HCT116 (cell line): ENCODE measurements around the gene TP53. TPM values are rescaled to one million over a fixed set of nuclear protein-coding genes. Genes with fewer than 3 reads are reported as not detected.

ENCODE experiments used
- ATAC-seq: fragments of 200-7000 bp; cut with Tn5 transposase; 2 replicates; pipeline ENCODE4 v1.9.1; 2020; ENCODE audit warnings: mild to moderate bottlenecking, moderate library complexity
- BruUV-seq: library from RNA; stranded (reverse); fragments of 400-500 nt; replicated peaks from 2 replicates; lab custom pipeline; 2021; lab: Mats Ljungman, UMichigan
- CTCF ChIA-PET: fragments of 300-600 bp; sonication (Branson Sonifier 250); formaldehyde crosslinking; loops from one replicate; lab custom pipeline; 2021; ENCODE audit warnings: antibody characterized with exemption; lab: Charles Lee
- POLR2A ChIA-PET: fragments of 300-600, 350-600 bp; sonication (Branson Sonifier 250); formaldehyde crosslinking; loops from one replicate; lab custom pipeline; 2021; ENCODE audit warnings: antibody characterized with exemption; lab: Charles Lee
- RAD21 ChIA-PET, 2 experiments: fragments of 300-600 bp; sonication (Branson Sonifier 250); formaldehyde crosslinking; loops; one replicate each; lab custom pipeline; 2023; ENCODE audit warnings: low total read pairs in 2 of 2; ENCODE audit not compliant: uncharacterized antibody in 2 of 2, unreplicated experiment in 2 of 2, low non-redundant PET in 1 of 2; lab: Charles Lee
- DNase-seq: peaks from one replicate; pipeline ENCODE4 v3.0.0-alpha.2; 2010; ENCODE audit warnings: low read depth, low spot score
- H2AFZ ChIP-seq: fragments of 200-600 bp; shearing (Covaris generic), sonication (generic); 2 replicates; pipeline ENCODE4 v1.6.1; 2017; ENCODE audit warnings: low read depth, mixed run types, mixed read lengths, antibody characterized with exemption, low read length; ENCODE audit not compliant: poor library complexity, severe bottlenecking
- H3K27ac ChIP-seq: 2 replicates; pipeline ENCODE4 v1.5.1; 2012; ENCODE audit warnings: low read depth, low read length
- H3K27me3 ChIP-seq: fragments of 200-600 bp; sonication (generic); 2 replicates; pipeline ENCODE4 v1.6.1; 2016; ENCODE audit warnings: mixed run types, low read length, mixed read lengths; ENCODE audit not compliant: insufficient read depth
- H3K36me3 ChIP-seq, 2 experiments: fragments of 200-500 bp in 1 of 2; fragments of 200-600 bp in 1 of 2; sonication (Bioruptor generic) in 1 of 2; sonication (generic) in 1 of 2; 2 replicates each; pipeline versions ENCODE4 v1.5.1 to v1.6.1; 2014 to 2016; ENCODE audit warnings: low read length in 2 of 2, inconsistent platforms in 1 of 2, mixed read lengths in 1 of 2, mixed run types in 1 of 2; ENCODE audit not compliant: insufficient read depth in 2 of 2, control insufficient read depth in 1 of 2
- H3K4me1 ChIP-seq, 2 experiments: fragments of 200-600 bp in 1 of 2; sonication (generic) in 1 of 2; 2 replicates each; pipeline versions ENCODE4 v1.5.1 to v1.6.1; 2012 to 2017; ENCODE audit warnings: low read length in 2 of 2, inconsistent platforms in 1 of 2, mild to moderate bottlenecking in 1 of 2, mixed read lengths in 1 of 2, mixed run types in 1 of 2, moderate library complexity in 1 of 2; ENCODE audit not compliant: insufficient read depth in 2 of 2, control insufficient read depth in 1 of 2
- H3K4me2 ChIP-seq: fragments of 200-600 bp; sonication (generic); 2 replicates; pipeline ENCODE4 v1.6.1; 2017; ENCODE audit warnings: mixed run types, low read length, mixed read lengths
- H3K4me3 ChIP-seq, 2 experiments: fragments of 200-600 bp in 1 of 2; sonication (generic) in 1 of 2; replicated peaks in 1 of 2; 2 replicates each; pipeline ENCODE4 v1.5.1; 2011 to 2016; ENCODE audit warnings: low read length in 2 of 2, control low read depth in 1 of 2, low read depth in 1 of 2, mild to moderate bottlenecking in 1 of 2, mixed read lengths in 1 of 2, mixed run types in 1 of 2
- H3K79me2 ChIP-seq: fragments of 200-600 bp; sonication (generic); 2 replicates; pipeline ENCODE4 v1.6.1; 2017; ENCODE audit warnings: mild to moderate bottlenecking, mixed run types, low read length, moderate library complexity, mixed read lengths; ENCODE audit not compliant: insufficient read depth
- H3K9ac ChIP-seq: fragments of 200-600 bp; sonication (generic); 2 replicates; pipeline ENCODE4 v1.6.1; 2016; ENCODE audit warnings: low read length, mixed read lengths
- H3K9me2 ChIP-seq: fragments of 200-600 bp; sonication (generic), shearing (Covaris generic); 2 replicates; pipeline ENCODE4 v1.6.1; 2017; ENCODE audit warnings: mixed run types, mild to moderate bottlenecking, moderate library complexity; ENCODE audit not compliant: insufficient read depth
- H3K9me3 ChIP-seq, 2 experiments: fragments of 200-500 bp in 1 of 2; fragments of 200-600 bp in 1 of 2; sonication (Bioruptor generic) in 1 of 2; sonication (generic) in 1 of 2; 2 replicates each; pipeline ENCODE4 v1.6.1; 2014 to 2017; ENCODE audit warnings: low read length in 2 of 2, mixed read lengths in 2 of 2, inconsistent platforms in 1 of 2, low read depth in 1 of 2, mild to moderate bottlenecking in 1 of 2, mixed run types in 1 of 2, moderate library complexity in 1 of 2; ENCODE audit not compliant: control insufficient read depth in 1 of 2, insufficient read depth in 1 of 2
- H4K20me1 ChIP-seq: fragments of 200-600 bp; sonication (generic), shearing (Covaris generic); 2 replicates; pipeline ENCODE4 v1.6.1; 2017; ENCODE audit warnings: mixed run types, mild to moderate bottlenecking, moderate library complexity; ENCODE audit not compliant: insufficient read depth
- ATF3 ChIP-seq: IDR thresholded peaks from 2 replicates; pipeline ENCODE4 v1.6.1; 2012
- CBX3 ChIP-seq: IDR thresholded peaks from 2 replicates; pipeline ENCODE4 v1.6.1; 2012; ENCODE audit warnings: low read depth
- CTCF ChIP-seq, 3 experiments: fragments of 200-600 bp in 1 of 3; sonication (generic) in 1 of 3; IDR thresholded peaks in 2 of 3; conservative IDR thresholded peaks in 1 of 3; 2 replicates each; pipeline ENCODE4 v1.5.1; 2012 to 2017; ENCODE audit warnings: low read depth in 2 of 3, low read length in 2 of 3, antibody characterized with exemption in 1 of 3, borderline replicate concordance in 1 of 3, control low read depth in 1 of 3, mild to moderate bottlenecking in 1 of 3, mixed read lengths in 1 of 3, mixed run types in 1 of 3, moderate library complexity in 1 of 3; ENCODE audit not compliant: insufficient read depth in 1 of 3
- EGR1 ChIP-seq: IDR thresholded peaks from 2 replicates; pipeline ENCODE4 v1.6.1; 2012; ENCODE audit warnings: low read depth
- EZH2 ChIP-seq: fragments of 200-600 bp; sonication (generic); IDR thresholded peaks from 2 replicates; pipeline ENCODE4 v1.6.1; 2017; ENCODE audit warnings: antibody characterized with exemption, mixed run types
- EZH2phosphoT487 ChIP-seq: fragments of 200-600 bp; IDR thresholded peaks from 2 replicates; pipeline ENCODE4 v1.6.1; 2018; ENCODE audit warnings: antibody characterized with exemption, borderline replicate concordance
- FOSL1 ChIP-seq: IDR thresholded peaks from 2 replicates; pipeline ENCODE4 v1.6.1; 2012; ENCODE audit warnings: low read depth
- JUND ChIP-seq: IDR thresholded peaks from 2 replicates; pipeline ENCODE4 v1.6.1; 2012
- MAX ChIP-seq: IDR thresholded peaks from 2 replicates; pipeline ENCODE4 v1.6.1; 2012
- POLR2AphosphoS5 ChIP-seq: IDR thresholded peaks from 2 replicates; pipeline ENCODE4 v1.6.1; 2011; ENCODE audit warnings: mild to moderate bottlenecking, low read depth, low read length, moderate library complexity
- SP1 ChIP-seq: IDR thresholded peaks from 2 replicates; pipeline ENCODE4 v1.6.1; 2012; ENCODE audit warnings: low read depth
- SRF ChIP-seq: IDR thresholded peaks from 2 replicates; pipeline ENCODE4 v1.6.1; 2012; ENCODE audit warnings: low read depth
- TCF7L2 ChIP-seq: IDR thresholded peaks from 2 replicates; pipeline ENCODE4 v1.7.0; 2011; ENCODE audit warnings: borderline replicate concordance, inconsistent platforms; ENCODE audit not compliant: insufficient read depth, insufficient read length; ENCODE audit errors: extremely low read depth
- YY1 ChIP-seq: IDR thresholded peaks from 2 replicates; pipeline ENCODE4 v1.6.1; 2011; ENCODE audit warnings: low read length, low read depth, moderate library complexity, mild to moderate bottlenecking; ENCODE audit not compliant: insufficient replicate concordance; ENCODE audit errors: extremely low read depth
- ZFX ChIP-seq: fragments of 450-650 bp; IDR thresholded peaks from 2 replicates; pipeline ENCODE4 v1.6.1; 2017
- ZNF274 ChIP-seq: fragments of 200-500 bp; sonication (Bioruptor generic); IDR thresholded peaks from 2 replicates; pipeline ENCODE4 v1.6.1; 2014; ENCODE audit warnings: mild to moderate bottlenecking, low read depth, low read length, inconsistent platforms
- intact Hi-C: fragments of 100-400 bp; cut with micrococcal nuclease; formaldehyde crosslinking; loops from 2 replicates; pipeline ENCODE4 v1.10.0; 2022
- total RNA-seq: library from RNA; stranded (reverse); gene quantifications from one replicate; pipeline ENCODE4 v1.2.1, GENCODE V29; 2021; ENCODE audit not compliant: unreplicated experiment

TP53 gene
- total RNA-seq, 1 experiment from 2014 or later, result 110 TPM

- H3K9me2 ChIP-seq, result no peaks in the 10 kb centered on the region
- H3K36me3 ChIP-seq, result peaks cover 3 to 9% of the 10 kb centered on the region in 2 experiments; a peak in 2 of 4 replicates
- ChIA-PET POLR2A (interaction anchor here (0.7 kb wide), 1 partner anchor 10 kb away, joined by 3 read pairs; no protein-coding TSS in a partner anchor), RAD21 (no interaction called here), CTCF (no interaction called here)
- no peaks in the 10 kb centered on the region for H3K27me3 ChIP-seq
- intact Hi-C loops, result no loop called here
- ATAC-seq (no peak), DNase-seq (no peak)
- H3K4me3 ChIP-seq, result no peak overlapping the region
- no peaks in the 10 kb centered on the region for H3K9me3 ChIP-seq
- no peaks in the 10 kb centered on the region for H4K20me1 ChIP-seq
- no peak overlapping the region for H3K9ac ChIP-seq
- TF ChIP-seq FOSL1 (no peak), CBX3 (no peak), JUND (no peak), TCF7L2 (no peak), EZH2phosphoT487 (no peak), EGR1 (no peak), YY1 (no peak), SRF (no peak), EZH2 (no peak)
- no peak overlapping the region for H3K27ac ChIP-seq
- peaks cover 0 to 10% of the 10 kb centered on the region in 2 experiments; a peak in 1 of 4 replicates for H3K4me1 ChIP-seq
- no TSS peak for BruUV-seq
- no peak overlapping the region for H2AFZ ChIP-seq
- H3K79me2 ChIP-seq, result no peaks in the 10 kb centered on the region
- H3K4me2 ChIP-seq, result no peak overlapping the region
Measured at GRCh38 chr17:7700510-7700909, 13.2 kb upstream of the TP53 start.

GRCh38 chr17:7697828-7698588 is 10.7 kb upstream of the TP53 start:
- ChIA-PET POLR2A (no interaction called here), RAD21 (no interaction called here)
- no TSS peak for BruUV-seq
- no peak overlapping the region for H3K27ac ChIP-seq
- H3K9ac ChIP-seq, result no peak overlapping the region
- no peaks in the 10 kb centered on the region for H3K79me2 ChIP-seq
- no peak overlapping the region for H2AFZ ChIP-seq
- H3K36me3 ChIP-seq, result peaks cover 11 to 13% of the 10 kb centered on the region in 2 experiments
- intact Hi-C loops, result no loop called here
- no peak for ATAC-seq
- no peak for DNase-seq
- no peak overlapping the region for H3K4me2 ChIP-seq
- no peak overlapping the region for H3K4me3 ChIP-seq
- TF ChIP-seq MAX (no peak), POLR2AphosphoS5 (no peak), ZFX (no peak), SP1 (no peak), ZNF274 (no peak), ATF3 (no peak), CTCF (IDR thresholded peaks at IDR 0.05 in 2 of 3, conservative IDR thresholded peaks at IDR 0.05 in 1 of 3; ENCODE audit: borderline replicate concordance in 1 of 3, insufficient read depth in 1 of 3, low read depth in 2 of 3, low read length in 2 of 3) (no peak), YY1 (no peak), CBX3 (no peak), TCF7L2 (no peak), FOSL1 (no peak)
- TF ChIP-seq, all 23 proteins: peak for 0
- H4K20me1 ChIP-seq, result no peaks in the 10 kb centered on the region
- H3K9me3 ChIP-seq, result no peaks in the 10 kb centered on the region
- CTCF ChIA-PET, result no interaction called here
- H3K4me1 ChIP-seq, result peaks cover 0 to under 1% of the 10 kb centered on the region in 2 experiments; a peak in 1 of 4 replicates
- H3K27me3 ChIP-seq, result no peaks in the 10 kb centered on the region
- no peaks in the 10 kb centered on the region for H3K9me2 ChIP-seq
